Astrocyte (in vitro differentiated cells and primary cell): ENCODE results near the gene DIAPH2.

Experiments
- CTCF ChIP-seq: IDR thresholded peaks from 2 replicates; pipeline ENCODE4 v1.5.1; 2011; ENCODE audit warnings: low read depth, mild to moderate bottlenecking, inconsistent platforms, low read length, moderate library complexity; ENCODE audit not compliant: insufficient read depth
- EZH2 ChIP-seq: IDR thresholded peaks from 2 replicates; pipeline ENCODE4 v1.6.1; 2012; ENCODE audit warnings: mild to moderate bottlenecking, low read length, inconsistent platforms; ENCODE audit not compliant: insufficient read depth

GRCh38 chrX:97372001-97372766 lies 687.5 kb downstream of the DIAPH2 start:
- TF ChIP-seq EZH2 (no peak), CTCF (no peak)
